H9 (cell line): ENCODE data around the gene GRIK4. TPM values are rescaled to one million over a fixed set of nuclear protein-coding genes. Genes with fewer than 3 reads are reported as not detected.

ENCODE experiments used
- DNase-seq: peaks from one replicate; pipeline ENCODE4 v3.0.0-alpha.2; 2017
- H2AFZ ChIP-seq: one replicate; pipeline ENCODE4 v1.6.1; 2013; ENCODE audit warnings: mild to moderate bottlenecking, low read length, control low read depth, moderate library complexity
- H2AK5ac ChIP-seq: 2 replicates; pipeline ENCODE4 v1.6.1; 2013; ENCODE audit warnings: low read length, control low read depth, mixed read lengths; ENCODE audit not compliant: insufficient read length
- H2BK120ac ChIP-seq: one replicate; pipeline ENCODE4 v1.6.1; 2013; ENCODE audit warnings: low read depth, mild to moderate bottlenecking, low read length, control low read depth, inconsistent platforms; ENCODE audit not compliant: poor library complexity, severe bottlenecking
- H2BK12ac ChIP-seq: 2 replicates; pipeline ENCODE4 v1.6.1; 2013; ENCODE audit warnings: low read length, control low read depth, mixed read lengths, low read depth; ENCODE audit not compliant: insufficient read length
- H2BK15ac ChIP-seq: 2 replicates; pipeline ENCODE4 v1.6.1; 2013; ENCODE audit warnings: low read depth, low read length, control low read depth
- H2BK20ac ChIP-seq: one replicate; pipeline ENCODE4 v1.6.1; 2013; ENCODE audit warnings: low read depth, mild to moderate bottlenecking, low read length, control low read depth, inconsistent platforms; ENCODE audit not compliant: poor library complexity, severe bottlenecking
- H2BK5ac ChIP-seq: 2 replicates; pipeline ENCODE4 v1.6.1; 2013; ENCODE audit warnings: low read length, control low read depth, mixed read lengths; ENCODE audit not compliant: insufficient read length
- H3K14ac ChIP-seq: 2 replicates; pipeline ENCODE4 v1.6.1; 2013; ENCODE audit warnings: low read length, control low read depth; ENCODE audit not compliant: insufficient read depth
- H3K18ac ChIP-seq: 2 replicates; pipeline ENCODE4 v1.6.1; 2013; ENCODE audit warnings: low read depth, mild to moderate bottlenecking, mixed read lengths, low read length, control low read depth; ENCODE audit not compliant: insufficient read length
- H3K23ac ChIP-seq: 2 replicates; pipeline ENCODE4 v1.6.1; 2013; ENCODE audit warnings: low read length, control low read depth, mixed read lengths, low read depth; ENCODE audit not compliant: insufficient read length
- H3K23me2 ChIP-seq: 2 replicates; pipeline ENCODE4 v1.6.1; 2013; ENCODE audit warnings: low read depth, mild to moderate bottlenecking, mixed read lengths, low read length, control low read depth; ENCODE audit not compliant: insufficient read length, poor library complexity, severe bottlenecking
- H3K27ac ChIP-seq: 2 replicates; pipeline ENCODE4 v1.5.1; 2013; ENCODE audit warnings: low read length, control low read depth, mixed read lengths, low read depth; ENCODE audit not compliant: insufficient read length
- H3K27me3 ChIP-seq: 2 replicates; pipeline ENCODE4 v1.6.1; 2013; ENCODE audit warnings: low read length, control low read depth, inconsistent platforms; ENCODE audit not compliant: insufficient read depth
- H3K4ac ChIP-seq: 2 replicates; pipeline ENCODE4 v1.6.1; 2013; ENCODE audit warnings: low read depth, mild to moderate bottlenecking, control low read depth, inconsistent platforms, low read length, moderate library complexity
- H3K4me1 ChIP-seq: 2 replicates; pipeline ENCODE4 v1.6.1; 2013; ENCODE audit warnings: low read length, control low read depth, inconsistent platforms; ENCODE audit not compliant: insufficient read depth
- H3K4me2 ChIP-seq: 2 replicates; pipeline ENCODE4 v1.6.1; 2013; ENCODE audit warnings: low read length, control low read depth, mixed read lengths; ENCODE audit not compliant: insufficient read length, insufficient read depth
- H3K56ac ChIP-seq: 2 replicates; pipeline ENCODE4 v1.6.1; 2013; ENCODE audit warnings: low read depth, mild to moderate bottlenecking, mixed read lengths, low read length, control low read depth; ENCODE audit not compliant: insufficient read length
- H3K79me1 ChIP-seq: 2 replicates; pipeline ENCODE4 v1.6.1; 2013; ENCODE audit warnings: low read depth, mild to moderate bottlenecking, moderate library complexity, low read length, control low read depth, inconsistent platforms; ENCODE audit not compliant: insufficient read depth, poor library complexity, severe bottlenecking
- H3K79me2 ChIP-seq: 2 replicates; pipeline ENCODE4 v1.6.1; 2013; ENCODE audit warnings: low read length, control low read depth, inconsistent platforms; ENCODE audit not compliant: insufficient read depth
- H3K9ac ChIP-seq: 2 replicates; pipeline ENCODE4 v1.6.1; 2013; ENCODE audit warnings: low read length, control low read depth, mixed read lengths; ENCODE audit not compliant: insufficient read length; ENCODE audit errors: extremely low read depth
- H3K9me3 ChIP-seq: one replicate; pipeline ENCODE4 v1.6.1; 2013; ENCODE audit warnings: low read depth, low read length, inconsistent platforms; ENCODE audit not compliant: control insufficient read depth
- H3T11ph ChIP-seq: one replicate; pipeline ENCODE4 v1.6.1; 2013; ENCODE audit warnings: mild to moderate bottlenecking, low read length, control low read depth, inconsistent platforms
- H4K20me1 ChIP-seq: one replicate; pipeline ENCODE4 v1.6.1; 2013; ENCODE audit not compliant: control insufficient read depth, insufficient read length, insufficient read depth
- H4K5ac ChIP-seq: 2 replicates; pipeline ENCODE4 v1.6.1; 2013; ENCODE audit warnings: low read depth, mild to moderate bottlenecking, mixed read lengths, low read length, control low read depth; ENCODE audit not compliant: insufficient read length
- H4K8ac ChIP-seq: replicated peaks from 2 replicates; pipeline ENCODE4 v1.6.1; 2013; ENCODE audit warnings: low read length, control low read depth, mixed read lengths, low read depth; ENCODE audit not compliant: insufficient read length
- H4K91ac ChIP-seq: 2 replicates; pipeline ENCODE4 v1.6.1; 2013; ENCODE audit warnings: low read depth, mild to moderate bottlenecking, moderate library complexity, mixed read lengths, low read length, control low read depth; ENCODE audit not compliant: insufficient read length
- H3K27ac Mint-ChIP-seq, 3 experiments: 2 replicates in 2 of 3; 3 replicates in 1 of 3; pipeline ENCODE4 v1.8.0; 2020 to 2021; ENCODE audit warnings: mixed read lengths in 3 of 3, mild to moderate bottlenecking in 1 of 3, moderate library complexity in 1 of 3
- H3K27me3 Mint-ChIP-seq: 2 replicates; pipeline ENCODE4 v1.8.0; 2021; ENCODE audit warnings: low read depth, mild to moderate bottlenecking, moderate library complexity, mixed read lengths
- H3K36me3 Mint-ChIP-seq, 3 experiments: 2 replicates in 2 of 3; 3 replicates in 1 of 3; pipeline ENCODE4 v1.8.0; 2020 to 2021; ENCODE audit warnings: low read depth in 3 of 3, mixed read lengths in 3 of 3; ENCODE audit not compliant: insufficient read depth in 1 of 3
- H3K4me1 Mint-ChIP-seq, 2 experiments: 2 replicates each; pipeline ENCODE4 v1.8.0; 2020; ENCODE audit warnings: mixed read lengths in 2 of 2
- H3K4me3 Mint-ChIP-seq, 2 experiments: 2 replicates in 1 of 2; 3 replicates in 1 of 2; pipeline ENCODE4 v1.8.0; 2020 to 2021; ENCODE audit warnings: mild to moderate bottlenecking in 2 of 2, mixed read lengths in 2 of 2, moderate library complexity in 1 of 2
- H3K9me3 Mint-ChIP-seq, 2 experiments: 2 replicates in 1 of 2; 3 replicates in 1 of 2; pipeline ENCODE4 v1.8.0; 2020; ENCODE audit warnings: mild to moderate bottlenecking in 2 of 2, mixed read lengths in 2 of 2, moderate library complexity in 1 of 2
- CTCF ChIP-seq: fragments of 200-600 bp; sonication (generic); conservative IDR thresholded peaks from 3 replicates; pipeline ENCODE4 v1.8.0; 2021; ENCODE audit warnings: antibody characterized with exemption, mild to moderate bottlenecking
- WGBS: extraction: QIAGEN DNeasy Blood & Tissue Kit; methylation state at CpG from one replicate; pipeline ENCODE4 v1.1.7; 2013; ENCODE audit warnings: missing lambda C conversion rate, low lambda C conversion rate, mixed read lengths; ENCODE audit not compliant: insufficient read length; ENCODE audit errors: extremely low coverage; 5-methylcytosine and 5-hydroxymethylcytosine counted together
- total RNA-seq: library from RNA; stranded (reverse); gene quantifications from 2 replicates; pipeline ENCODE4 v1.2.1, GENCODE V29; 2021

GRIK4 gene
- total RNA-seq, 1 experiment from 2014 or later, result 2.3 TPM

DNA sequence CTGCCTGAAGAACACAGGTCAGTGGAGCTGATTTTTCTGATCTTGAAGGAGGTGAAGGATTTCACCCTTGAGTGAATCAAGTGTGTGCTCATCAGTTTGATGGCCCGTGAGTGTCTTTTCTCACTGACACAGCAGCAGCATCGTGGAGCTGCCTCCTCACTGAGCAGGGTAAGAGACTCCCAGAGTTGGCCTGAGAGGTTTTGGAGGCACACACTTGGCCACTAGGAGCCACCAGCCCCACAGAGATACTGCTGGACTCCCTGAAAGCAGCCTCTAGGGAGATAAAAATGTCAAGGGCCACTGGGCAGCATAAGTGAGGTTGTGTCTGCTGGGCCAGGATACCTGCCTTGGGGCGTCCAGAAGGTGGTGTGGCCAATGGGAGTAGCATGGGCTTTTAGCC is 245.4 kb downstream of the GRIK4 start:
- H3K79me1 ChIP-seq, result no peaks in the 10 kb centered on the region
- no peak overlapping the region for H2AFZ ChIP-seq
- no peaks in the 10 kb centered on the region for H3K79me2 ChIP-seq
- no peak overlapping the region for H2BK12ac ChIP-seq
- H3K9ac ChIP-seq, result no peak overlapping the region
- H3K4ac ChIP-seq, result no peak overlapping the region
- no peak overlapping the region for H2BK15ac ChIP-seq
- H3T11ph ChIP-seq, result no peak overlapping the region
- no peaks in the 10 kb centered on the region for H4K20me1 ChIP-seq
- no CpG with 5 or more reads among the region's 3 CpGs for WGBS
- H3K4me2 ChIP-seq, result no peak overlapping the region
- peaks cover 4% of the 10 kb centered on the region; the same call in 1 of the 2 replicates for H3K4me1 ChIP-seq
- peak; percentile 42; the same call in 2 of the 3 replicates for TF ChIP-seq CTCF
- no peak overlapping the region for H3K23ac ChIP-seq
- H3K23me2 ChIP-seq, result no peaks in the 10 kb centered on the region
- peaks cover 14% of the 10 kb centered on the region for H3K27me3 Mint-ChIP-seq
- H3K4me1 Mint-ChIP-seq, result peaks cover 16 to 23% of the 10 kb centered on the region in 2 experiments
- H3K4me3 Mint-ChIP-seq, result no peak overlapping the region
- H3K56ac ChIP-seq, result no peak overlapping the region
- no peaks in the 10 kb centered on the region for H3K36me3 Mint-ChIP-seq
- no peak overlapping the region for H2AK5ac ChIP-seq
- H4K5ac ChIP-seq, result no peak overlapping the region
- no peak overlapping the region; a peak in 1 of 7 replicates for H3K27ac Mint-ChIP-seq
- no peak for DNase-seq
- no peak overlapping the region for H3K27ac ChIP-seq
- no peak overlapping the region for H2BK20ac ChIP-seq
- H3K9me3 ChIP-seq, result no peaks in the 10 kb centered on the region
- H3K18ac ChIP-seq, result no peak overlapping the region
- no peaks in the 10 kb centered on the region; a peak in 1 of 5 replicates for H3K9me3 Mint-ChIP-seq
- H4K8ac ChIP-seq, result no peak overlapping the region
- no peaks in the 10 kb centered on the region for H3K27me3 ChIP-seq
- no peak overlapping the region for H4K91ac ChIP-seq
- H2BK5ac ChIP-seq, result no peak overlapping the region
- no peak overlapping the region for H2BK120ac ChIP-seq
- no peak overlapping the region for H3K14ac ChIP-seq
